Fibroblast of lung (primary cell): ENCODE results near the gene GATA3. TPM values are rescaled to one million over a fixed set of nuclear protein-coding genes. Genes with fewer than 3 reads are reported as not detected.
A peak's percentile ranks its signal among the peaks of the same experiment; 100 is the strongest.

Experiments
- DNase-seq, 2 donors: peaks; one replicate each; pipeline versions ENCODE4 v3.0.0 to v3.0.0-alpha.2; 2010; ENCODE audit warnings: low read depth in 2 of 2
- H2AFZ ChIP-seq: 2 replicates; pipeline ENCODE4 v1.5.1; 2012; ENCODE audit warnings: low read length, control low read depth, inconsistent platforms
- H3K27ac ChIP-seq: 2 replicates; pipeline ENCODE4 v1.5.1; 2011; ENCODE audit warnings: low read length, control low read depth; ENCODE audit not compliant: insufficient read depth
- H3K27me3 ChIP-seq: 2 replicates; pipeline ENCODE4 v1.5.1; 2011; ENCODE audit warnings: mild to moderate bottlenecking, low read length; ENCODE audit not compliant: control insufficient read depth, insufficient read depth
- H3K36me3 ChIP-seq: 2 replicates; pipeline ENCODE4 v1.5.1; 2011; ENCODE audit warnings: low read length; ENCODE audit not compliant: control insufficient read depth, insufficient read depth
- H3K4me1 ChIP-seq: 2 replicates; pipeline ENCODE4 v1.5.1; 2011; ENCODE audit warnings: low read length; ENCODE audit not compliant: control insufficient read depth, insufficient read depth; ENCODE audit errors: extremely low read depth
- H3K4me2 ChIP-seq: 2 replicates; pipeline ENCODE4 v1.5.1; 2011; ENCODE audit warnings: low read length, control low read depth; ENCODE audit not compliant: insufficient read depth; ENCODE audit errors: extremely low read depth
- H3K4me3 ChIP-seq, 4 experiments: fragments of 200-600 bp in 1 of 4; sonication (generic) in 1 of 4; replicated peaks in 1 of 4; 2 replicates each; pipeline ENCODE4 v1.5.1; 2011 to 2016; ENCODE audit warnings: low read length in 4 of 4, low read depth in 3 of 4, mild to moderate bottlenecking in 3 of 4, control low read depth in 2 of 4, inconsistent platforms in 1 of 4, mixed read lengths in 1 of 4; ENCODE audit not compliant: insufficient read depth in 1 of 4; ENCODE audit errors: control extremely low read depth in 1 of 4
- H3K79me2 ChIP-seq: 2 replicates; pipeline ENCODE4 v1.5.1; 2012; ENCODE audit warnings: mild to moderate bottlenecking, low read length, inconsistent platforms; ENCODE audit not compliant: control insufficient read depth, insufficient read depth
- H3K9ac ChIP-seq: 2 replicates; pipeline ENCODE4 v1.5.1; 2011; ENCODE audit warnings: mild to moderate bottlenecking, low read length, control low read depth; ENCODE audit not compliant: insufficient read depth
- H3K9me3 ChIP-seq: 2 replicates; pipeline ENCODE4 v1.5.1; 2012; ENCODE audit warnings: low read depth, low read length; ENCODE audit not compliant: control insufficient read depth, insufficient read depth
- H4K20me1 ChIP-seq: 2 replicates; pipeline ENCODE4 v1.5.1; 2011; ENCODE audit warnings: low read length; ENCODE audit not compliant: control insufficient read depth, insufficient read depth; ENCODE audit errors: extremely low read depth
- CTCF ChIP-seq, 2 donors: IDR thresholded peaks in 1 of 2; conservative IDR thresholded peaks in 1 of 2; 1 replicate in 1 of 2; 2 replicates in 1 of 2; pipeline ENCODE4 v1.5.1; 2011 to 2012; ENCODE audit warnings: low read length in 2 of 2, control low read depth in 1 of 2, inconsistent platforms in 1 of 2, low read depth in 1 of 2, mild to moderate bottlenecking in 1 of 2
- EZH2 ChIP-seq: IDR thresholded peaks from 2 replicates; pipeline ENCODE4 v1.5.1; 2012; ENCODE audit warnings: low read length, control low read depth, mild to moderate bottlenecking; ENCODE audit errors: missing control alignments
- polyA plus RNA-seq, 2 donors: library from polyadenylated mRNA; depleted of rRNA in 1 of 2; stranded (reverse) in 1 of 2; unstranded in 1 of 2; fragments of >200 nt; gene quantifications; 2 replicates each; pipeline ENCODE4 v1.2.1, GENCODE V29; 2011 to 2012; ENCODE audit warnings: missing spikeins in 1 of 2
- total RNA-seq: library from RNA; depleted of rRNA; stranded (reverse); fragments of >200 nt; gene quantifications from 2 replicates; pipeline ENCODE4 v1.2.1, GENCODE V29; 2014

The GATA3 gene
- total and polyA plus RNA-seq, 2 donors (not counting 1 experiment from before 2014, with no cell fraction given), result not detected

GRCh38 chr10:8076933-8077332 lies 22.4 kb downstream of the GATA3 start:
- Histone ChIP-seq H3K27me3 (no peaks in the 10 kb centered on the region), H4K20me1 (no peaks in the 10 kb centered on the region), H3K4me2 (no peak overlapping the region), H3K27ac (no peak overlapping the region), H3K79me2 (no peaks in the 10 kb centered on the region), H3K36me3 (no peaks in the 10 kb centered on the region), H3K9me3 (no peaks in the 10 kb centered on the region), H2AFZ (no peak overlapping the region), H3K4me1 (no peaks in the 10 kb centered on the region), H3K9ac (no peak overlapping the region), H3K4me3 (no peak overlapping the region)
- DNase-seq, result no peak
- no peak for TF ChIP-seq CTCF (conservative IDR thresholded peaks at IDR 0.05 in 1 of 2, IDR thresholded peaks at IDR 0.05 in 1 of 2; ENCODE audit: low read depth in 1 of 2, low read length in 2 of 2)
- no peak for TF ChIP-seq EZH2

DNA sequence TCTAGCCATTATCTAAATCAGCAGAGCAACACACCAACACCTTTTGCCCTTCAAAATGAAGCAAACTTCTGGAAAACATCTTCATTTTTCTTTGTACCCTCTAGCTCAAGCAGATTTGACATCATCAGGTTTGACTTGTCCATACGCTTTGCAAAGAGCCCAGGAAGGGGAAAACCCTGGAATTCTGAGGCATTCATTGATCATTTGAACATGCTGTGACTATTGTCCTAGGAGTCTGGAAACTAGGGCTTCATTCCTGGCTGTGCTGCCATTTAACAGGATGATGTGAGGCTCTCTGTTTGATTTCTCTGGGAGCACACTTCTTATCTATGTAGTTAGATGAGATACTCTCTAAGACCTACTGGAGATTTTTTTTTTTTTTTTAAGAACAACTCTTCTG lies 23.5 kb downstream of the GATA3 start:
- H3K27ac ChIP-seq, result no peak overlapping the region
- H3K36me3 ChIP-seq, result no peaks in the 10 kb centered on the region
- no peak for DNase-seq
- no peak overlapping the region for H3K4me3 ChIP-seq
- no peaks in the 10 kb centered on the region for H3K9me3 ChIP-seq
- no peak for TF ChIP-seq CTCF (conservative IDR thresholded peaks at IDR 0.05 in 1 of 2, IDR thresholded peaks at IDR 0.05 in 1 of 2; ENCODE audit: low read depth in 1 of 2, low read length in 2 of 2)
- TF ChIP-seq EZH2, result no peak
- no peaks in the 10 kb centered on the region for H3K79me2 ChIP-seq
- no peaks in the 10 kb centered on the region for H3K27me3 ChIP-seq
- no peak overlapping the region for H3K9ac ChIP-seq
- H3K4me1 ChIP-seq, result no peaks in the 10 kb centered on the region
- H4K20me1 ChIP-seq, result no peaks in the 10 kb centered on the region
- H2AFZ ChIP-seq, result no peak overlapping the region
- no peak overlapping the region for H3K4me2 ChIP-seq

GRCh38 chr10:8079126-8079525 lies 24.6 kb downstream of the GATA3 start:
- no peak overlapping the region for H3K4me2 ChIP-seq

More at GRCh38 chr10:8079126-8079525, 24.6 kb downstream of the GATA3 start:
- H3K4me3 ChIP-seq, result no peak overlapping the region
- H3K27me3 ChIP-seq, result no peaks in the 10 kb centered on the region
- no peak overlapping the region for H3K27ac ChIP-seq
- H3K79me2 ChIP-seq, result no peaks in the 10 kb centered on the region
- H3K36me3 ChIP-seq, result no peaks in the 10 kb centered on the region
- no peaks in the 10 kb centered on the region for H3K9me3 ChIP-seq
- TF ChIP-seq CTCF (conservative IDR thresholded peaks at IDR 0.05 in 1 of 2, IDR thresholded peaks at IDR 0.05 in 1 of 2; ENCODE audit: low read depth in 1 of 2, low read length in 2 of 2), result no peak
- no peak for TF ChIP-seq EZH2
- no peaks in the 10 kb centered on the region for H4K20me1 ChIP-seq
- no peaks in the 10 kb centered on the region for H3K4me1 ChIP-seq
- peak in 1 of 2 donors; percentile 37 for DNase-seq
- no peak overlapping the region for H2AFZ ChIP-seq
- H3K9ac ChIP-seq, result no peak overlapping the region
